PC-3 (cell line): ENCODE measurements around the gene CARD11.

Source experiments
- CTCF ChIP-seq: fragments of 300-600 bp; sonication (generic); conservative IDR thresholded peaks from 2 replicates; pipeline ENCODE4 v1.5.1; 2017; ENCODE audit warnings: antibody characterized with exemption, low read depth, mild to moderate bottlenecking, low read length
- EZH2 ChIP-seq: fragments of 300-600 bp; sonication (generic); IDR thresholded peaks from one replicate; pipeline ENCODE4 v1.6.1; 2017; ENCODE audit warnings: antibody characterized with exemption, mild to moderate bottlenecking, low read length; ENCODE audit not compliant: unreplicated experiment
- EZH2phosphoT487 ChIP-seq: fragments of 300-600 bp; sonication (generic); IDR thresholded peaks from 2 replicates; pipeline ENCODE4 v1.6.1; 2018; ENCODE audit warnings: mild to moderate bottlenecking, antibody characterized with exemption, low read length, borderline replicate concordance

- no peak for TF ChIP-seq CTCF
- no peak for TF ChIP-seq EZH2
- TF ChIP-seq EZH2phosphoT487 = no peak
These were observed 63.7 kb downstream of the CARD11 start for GRCh38 chr7:2979951-2980350.
